DOHH2 (cell line): ENCODE data around the gene NAALADL2.

Source experiments
- H3F3A ChIP-seq: fragments of 200-600 bp; sonication (generic), shearing (Covaris generic); 2 replicates; pipeline ENCODE4 v1.6.0; 2016; ENCODE audit warnings: antibody characterized with exemption, mild to moderate bottlenecking; ENCODE audit not compliant: control insufficient read depth, insufficient read depth
- H3K27ac ChIP-seq: fragments of 200-600 bp; sonication (generic); 2 replicates; pipeline ENCODE4 v1.5.1; 2014; ENCODE audit warnings: low read depth, mild to moderate bottlenecking, low read length, moderate library complexity
- H3K27me3 ChIP-seq: fragments of 200-600 bp; sonication (generic); 2 replicates; pipeline ENCODE4 v1.6.1; 2014; ENCODE audit warnings: mild to moderate bottlenecking, low read length, mixed read lengths; ENCODE audit not compliant: control insufficient read depth
- H3K36me3 ChIP-seq: fragments of 200-600 bp; sonication (generic); 2 replicates; pipeline ENCODE4 v1.6.1; 2014; ENCODE audit warnings: mild to moderate bottlenecking, low read length, moderate library complexity, mixed read lengths; ENCODE audit not compliant: control insufficient read depth
- H3K4me1 ChIP-seq: fragments of 200-600 bp; sonication (generic); 2 replicates; pipeline ENCODE4 v1.6.1; 2014; ENCODE audit warnings: mild to moderate bottlenecking, low read length, mixed read lengths; ENCODE audit not compliant: control insufficient read depth
- H3K4me2 ChIP-seq: fragments of 200-600 bp; sonication (generic); 2 replicates; pipeline ENCODE4 v1.6.0; 2014; ENCODE audit warnings: mild to moderate bottlenecking, low read length, moderate library complexity
- H3K4me3 ChIP-seq: fragments of 200-600 bp; sonication (generic); 2 replicates; pipeline ENCODE4 v1.5.1; 2014; ENCODE audit warnings: mild to moderate bottlenecking, low read length, mixed read lengths
- H3K79me2 ChIP-seq: fragments of 200-600 bp; sonication (generic); 2 replicates; pipeline ENCODE4 v1.6.1; 2014; ENCODE audit warnings: mild to moderate bottlenecking, low read length, mixed read lengths; ENCODE audit not compliant: control insufficient read depth
- H3K9me2 ChIP-seq: fragments of 200-600 bp; sonication (generic); replicated peaks from 2 replicates; pipeline ENCODE4 v1.6.1; 2014; ENCODE audit warnings: mild to moderate bottlenecking, low read length, mixed read lengths; ENCODE audit not compliant: control insufficient read depth
- H3K9me3 ChIP-seq: fragments of 200-600 bp; sonication (generic); 2 replicates; pipeline ENCODE4 v1.6.1; 2014; ENCODE audit warnings: antibody characterized with exemption, low read length, mixed read lengths; ENCODE audit not compliant: control insufficient read depth, insufficient read depth
- H4K20me1 ChIP-seq: fragments of 200-600 bp; sonication (generic); 2 replicates; pipeline ENCODE4 v1.6.0; 2014; ENCODE audit warnings: low read depth, mild to moderate bottlenecking, antibody characterized with exemption, low read length, moderate library complexity; ENCODE audit not compliant: control insufficient read depth, insufficient read depth
- EZH2phosphoT487 ChIP-seq: fragments of 200-600 bp; sonication (generic); IDR thresholded peaks from 2 replicates; pipeline ENCODE4 v1.6.1; 2017; ENCODE audit warnings: borderline replicate concordance, mild to moderate bottlenecking, antibody characterized with exemption, low read length, moderate library complexity, mixed read lengths
- TF ChIP-seq, protein P1 (sequence below): fragments of 200-600 bp; sonication (generic); IDR thresholded peaks from one replicate; pipeline ENCODE4 v1.5.1; 2014; ENCODE audit warnings: antibody characterized with exemption, mild to moderate bottlenecking, low read depth, low read length; ENCODE audit not compliant: poor library complexity, severe bottlenecking

NAALADL2 gene

DNA sequence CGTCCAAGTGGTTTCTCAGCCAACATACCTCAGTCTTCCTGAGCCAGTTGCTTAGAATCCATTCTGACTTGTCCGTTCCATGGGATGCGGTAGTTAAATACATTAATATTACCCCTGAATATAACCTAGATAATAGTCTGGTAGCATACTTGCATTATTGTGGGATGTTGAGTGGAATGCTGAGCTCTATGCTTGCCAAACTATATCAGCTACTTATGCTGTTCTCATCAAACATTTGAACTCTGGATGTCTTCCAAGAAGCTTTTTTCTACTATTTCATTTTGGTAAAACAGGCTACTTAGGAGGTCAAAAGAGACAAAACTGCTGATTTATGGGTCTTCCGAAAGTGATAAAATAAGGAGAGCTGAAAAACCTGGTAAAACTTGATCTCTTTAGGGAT is 429.5 kb downstream of the NAALADL2 start:
- H3K27me3 ChIP-seq: no peaks in the 10 kb centered on the region
- no peaks in the 10 kb centered on the region for H3K9me2 ChIP-seq
- no peaks in the 10 kb centered on the region for H4K20me1 ChIP-seq
- no peaks in the 10 kb centered on the region for H3F3A ChIP-seq
- H3K9me3 ChIP-seq: no peaks in the 10 kb centered on the region
- H3K27ac ChIP-seq: no peak overlapping the region
- TF ChIP-seq, protein P1, sequence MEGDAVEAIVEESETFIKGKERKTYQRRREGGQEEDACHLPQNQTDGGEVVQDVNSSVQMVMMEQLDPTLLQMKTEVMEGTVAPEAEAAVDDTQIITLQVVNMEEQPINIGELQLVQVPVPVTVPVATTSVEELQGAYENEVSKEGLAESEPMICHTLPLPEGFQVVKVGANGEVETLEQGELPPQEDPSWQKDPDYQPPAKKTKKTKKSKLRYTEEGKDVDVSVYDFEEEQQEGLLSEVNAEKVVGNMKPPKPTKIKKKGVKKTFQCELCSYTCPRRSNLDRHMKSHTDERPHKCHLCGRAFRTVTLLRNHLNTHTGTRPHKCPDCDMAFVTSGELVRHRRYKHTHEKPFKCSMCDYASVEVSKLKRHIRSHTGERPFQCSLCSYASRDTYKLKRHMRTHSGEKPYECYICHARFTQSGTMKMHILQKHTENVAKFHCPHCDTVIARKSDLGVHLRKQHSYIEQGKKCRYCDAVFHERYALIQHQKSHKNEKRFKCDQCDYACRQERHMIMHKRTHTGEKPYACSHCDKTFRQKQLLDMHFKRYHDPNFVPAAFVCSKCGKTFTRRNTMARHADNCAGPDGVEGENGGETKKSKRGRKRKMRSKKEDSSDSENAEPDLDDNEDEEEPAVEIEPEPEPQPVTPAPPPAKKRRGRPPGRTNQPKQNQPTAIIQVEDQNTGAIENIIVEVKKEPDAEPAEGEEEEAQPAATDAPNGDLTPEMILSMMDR: no peak
- no peak for TF ChIP-seq EZH2phosphoT487
- H3K4me1 ChIP-seq: no peaks in the 10 kb centered on the region
- no peak overlapping the region for H3K4me2 ChIP-seq
- H3K79me2 ChIP-seq: no peaks in the 10 kb centered on the region
- H3K4me3 ChIP-seq: no peak overlapping the region
- H3K36me3 ChIP-seq: no peaks in the 10 kb centered on the region

DNA sequence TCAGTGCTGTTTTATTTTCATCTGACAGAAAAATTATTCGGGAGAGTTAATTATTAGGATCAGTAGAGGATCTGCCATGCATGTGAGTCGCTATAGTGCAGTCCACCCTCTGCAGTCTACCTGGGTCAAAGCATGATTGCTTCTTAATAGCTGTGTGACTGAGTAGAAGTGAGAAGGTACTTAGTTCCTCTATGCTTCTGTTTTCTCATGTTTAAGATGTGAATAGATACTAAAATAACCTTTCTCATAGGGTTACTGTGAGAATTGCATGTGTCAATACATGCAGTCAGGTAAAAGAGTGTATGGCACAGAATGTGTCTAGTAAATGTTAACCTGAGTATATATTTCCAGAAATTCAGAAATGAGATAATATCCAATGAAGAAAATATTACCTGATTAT is 435.7 kb downstream of the NAALADL2 start:
- no peaks in the 10 kb centered on the region for H3K27me3 ChIP-seq
- H4K20me1 ChIP-seq: no peaks in the 10 kb centered on the region
- H3K4me2 ChIP-seq: no peak overlapping the region
- no peak overlapping the region for H3K4me3 ChIP-seq
- TF ChIP-seq, protein P1: no peak
- TF ChIP-seq EZH2phosphoT487: no peak
- no peaks in the 10 kb centered on the region for H3K4me1 ChIP-seq
- H3K9me3 ChIP-seq: no peaks in the 10 kb centered on the region
- H3K9me2 ChIP-seq: no peaks in the 10 kb centered on the region
- H3F3A ChIP-seq: no peaks in the 10 kb centered on the region
- no peaks in the 10 kb centered on the region for H3K36me3 ChIP-seq
- no peaks in the 10 kb centered on the region for H3K79me2 ChIP-seq
- H3K27ac ChIP-seq: no peak overlapping the region

DNA sequence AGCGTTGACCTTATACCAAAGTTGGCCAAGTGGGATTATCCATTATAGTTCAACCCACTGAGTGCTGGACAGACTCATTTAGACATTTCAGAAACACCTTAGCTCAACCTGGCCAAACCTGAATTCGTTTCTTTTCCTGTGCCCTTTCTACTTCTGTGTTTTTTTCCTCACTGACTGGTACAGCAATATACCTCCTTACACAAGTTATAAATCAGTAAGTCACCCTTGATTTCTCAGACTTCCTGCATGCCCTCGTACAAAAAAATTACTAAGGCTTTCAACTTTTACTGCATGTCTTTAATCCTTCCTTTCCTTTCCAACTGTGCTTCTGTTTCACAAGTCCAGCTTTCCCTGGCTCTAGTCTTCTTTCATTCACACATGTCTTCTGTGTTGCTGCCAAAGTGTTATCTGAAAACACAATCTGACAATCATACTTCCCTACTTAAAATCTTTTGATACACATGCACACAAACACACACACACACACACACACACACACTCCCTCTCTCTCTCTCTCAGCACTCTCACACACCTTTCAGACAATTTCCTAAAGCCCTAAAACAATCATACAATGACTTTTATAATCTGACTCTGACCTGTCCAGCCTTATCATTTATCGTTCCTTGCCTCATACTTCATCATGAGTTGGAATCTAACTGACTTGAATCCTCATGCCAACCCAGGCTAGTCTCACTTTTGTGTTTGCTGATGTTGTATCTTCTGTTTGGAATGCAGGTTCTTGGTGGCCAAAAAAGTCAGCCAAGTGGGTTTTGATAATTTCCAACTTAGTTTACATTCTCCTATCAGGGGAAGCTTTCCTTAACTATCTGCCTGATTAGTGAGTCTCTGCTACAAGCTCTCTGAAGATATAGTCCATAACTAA is 436.4 kb downstream of the NAALADL2 start:
- Histone ChIP-seq H3K4me3 (no peak overlapping the region), H3K4me1 (no peaks in the 10 kb centered on the region), H3K4me2 (no peak overlapping the region), H3K9me2 (no peaks in the 10 kb centered on the region), H3K36me3 (no peaks in the 10 kb centered on the region), H3K27ac (no peak overlapping the region), H3K9me3 (no peaks in the 10 kb centered on the region), H4K20me1 (no peaks in the 10 kb centered on the region), H3K27me3 (no peaks in the 10 kb centered on the region), H3F3A (no peaks in the 10 kb centered on the region), H3K79me2 (no peaks in the 10 kb centered on the region)
- TF ChIP-seq, protein P1: no peak
- no peak for TF ChIP-seq EZH2phosphoT487
